Urinary bladder (tissue), 4 donors: ENCODE results near the gene AKAP6. TPM values are rescaled to one million over a fixed set of nuclear protein-coding genes. Genes with fewer than 3 reads are reported as not detected.
A peak's percentile ranks its signal among the peaks of the same experiment; 100 is the strongest.

Experiments used
- DNase-seq: peaks from one replicate; pipeline ENCODE4 v3.0.0-alpha.2; 2015; ENCODE audit errors: extremely low spot score
- H3K27ac ChIP-seq: one replicate; pipeline ENCODE4 v1.5.1; 2013; ENCODE audit warnings: low read depth, mild to moderate bottlenecking, moderate library complexity
- H3K36me3 ChIP-seq: one replicate; pipeline ENCODE4 v1.6.1; 2013; ENCODE audit warnings: mild to moderate bottlenecking, moderate library complexity; ENCODE audit not compliant: insufficient read depth
- H3K4me1 ChIP-seq: one replicate; pipeline ENCODE4 v1.6.1; 2013; ENCODE audit warnings: mild to moderate bottlenecking, moderate library complexity; ENCODE audit not compliant: insufficient read depth
- H3K4me3 ChIP-seq: one replicate; pipeline ENCODE4 v1.5.1; 2013; ENCODE audit warnings: low read depth, low read length
- WGBS: extraction: QIAGEN DNeasy Blood & Tissue Kit; methylation state at CpG from one replicate; pipeline ENCODE4 v1.1.7; 2013; 5-methylcytosine and 5-hydroxymethylcytosine counted together
- polyA plus RNA-seq: library from polyadenylated mRNA; stranded (reverse); fragments of 200-250 nt; gene quantifications from one replicate; pipeline ENCODE4 v1.2.3, GENCODE V29; 2013
- total RNA-seq: library from RNA; depleted of rRNA; stranded (reverse); fragments of >200 nt; gene quantifications from one replicate; pipeline ENCODE4 v1.2.3, GENCODE V29; 2014
- donor health status: healthy with polysubstance abuse.
- donor health status: healthy.

AKAP6 gene
- total and polyA plus RNA-seq, 2 donors, result 7.3 to 43.0 TPM

GRCh38 chr14:32313844-32314376 is 15.2 kb upstream of the AKAP6 start:
- Histone ChIP-seq H3K4me1 (no peaks in the 10 kb centered on the region), H3K27ac (no peak overlapping the region), H3K4me3 (no peak overlapping the region), H3K36me3 (no peaks in the 10 kb centered on the region)
- WGBS, result 82% methylated on average over 5 of the region's 5 CpGs
- DNase-seq, result no peak

- no peak overlapping the region for H3K27ac ChIP-seq
- no peaks in the 10 kb centered on the region for H3K4me1 ChIP-seq
- no peaks in the 10 kb centered on the region for H3K36me3 ChIP-seq
- 90% methylated on average over 7 of the region's 7 CpGs for WGBS
- DNase-seq, result no peak
- H3K4me3 ChIP-seq, result no peak overlapping the region
These were observed 10.9 kb upstream of the AKAP6 start for GRCh38 chr14:32318087-32318795.

DNA sequence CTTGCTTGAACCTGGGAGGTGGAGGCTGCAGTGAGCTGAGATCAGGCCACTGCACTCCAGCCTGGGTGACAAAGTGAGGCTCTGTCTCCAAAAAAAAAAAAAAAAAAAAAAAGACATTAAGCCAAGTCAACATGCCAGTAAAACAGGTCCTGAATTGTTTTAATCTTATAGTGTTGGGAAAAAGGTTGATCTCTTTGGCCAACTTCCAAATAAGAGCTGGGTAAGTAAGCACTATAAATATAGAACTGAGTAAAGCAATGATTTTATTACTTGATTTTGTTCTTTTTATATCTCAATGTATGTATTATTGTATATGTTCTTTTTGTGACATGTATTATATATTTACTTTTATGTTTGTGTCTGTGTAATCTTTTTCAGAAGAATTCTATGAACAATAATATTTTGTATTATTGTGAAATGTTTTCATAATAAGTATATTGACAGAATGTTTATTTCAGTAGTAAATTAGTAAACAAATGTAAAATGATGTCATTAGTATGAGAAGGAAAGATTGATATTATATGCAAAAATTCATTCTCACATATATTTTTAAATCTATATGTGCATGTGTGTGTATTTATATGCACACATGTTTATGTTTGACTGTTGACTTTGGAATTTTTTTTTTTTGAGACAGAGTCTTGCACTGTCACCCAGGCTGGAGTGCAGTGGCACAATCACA is 9.6 kb upstream of the AKAP6 start:
- DNase-seq, result peak; percentile 54
- Histone ChIP-seq H3K36me3 (no peaks in the 10 kb centered on the region), H3K4me1 (no peaks in the 10 kb centered on the region), H3K27ac (no peak overlapping the region), H3K4me3 (no peak overlapping the region)

- no peak for DNase-seq
- no peaks in the 10 kb centered on the region for H3K4me1 ChIP-seq
- H3K4me3 ChIP-seq, result no peak overlapping the region
- 74% methylated on average over 1 of the region's 1 CpG for WGBS
- no peak overlapping the region for H3K27ac ChIP-seq
- no peaks in the 10 kb centered on the region for H3K36me3 ChIP-seq
These were observed 4.5 kb upstream of the AKAP6 start for GRCh38 chr14:32324601-32325000.

DNA sequence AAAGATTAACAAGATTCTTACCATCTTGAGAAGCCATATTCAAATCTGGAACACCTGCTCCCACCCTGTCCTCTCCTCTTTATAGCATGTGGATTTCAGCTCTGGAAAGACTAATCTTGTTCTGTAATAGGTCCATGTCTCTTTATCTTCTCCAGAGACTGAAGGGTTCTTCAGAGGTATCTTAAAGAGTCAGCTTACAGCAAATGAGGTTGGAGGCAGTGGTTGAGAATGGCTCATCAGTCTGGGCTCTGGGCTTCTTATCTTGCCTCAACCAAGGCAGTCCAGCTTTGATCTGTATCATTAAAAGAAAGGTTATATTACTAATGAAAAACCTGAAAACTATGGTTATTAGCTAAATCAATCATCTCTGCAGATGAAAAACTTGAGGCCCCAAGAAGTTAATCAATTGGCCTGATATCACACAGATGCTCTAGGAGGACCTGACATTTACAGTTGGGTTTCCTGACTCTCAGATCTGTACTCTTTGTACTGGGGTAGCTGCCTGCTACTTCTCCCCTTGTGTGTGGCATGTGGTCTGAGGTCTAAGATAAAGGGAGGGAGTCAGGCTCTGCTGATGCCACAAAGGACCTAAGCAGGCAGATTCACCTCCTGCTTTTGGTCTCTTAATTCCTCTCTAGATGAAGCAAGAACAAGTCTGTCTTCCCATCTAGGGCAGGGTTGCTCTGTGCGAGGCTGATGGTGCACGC is 1.7 kb upstream of the AKAP6 start:
- no peaks in the 10 kb centered on the region for H3K4me1 ChIP-seq
- 68% methylated on average over 2 of the region's 2 CpGs for WGBS
- DNase-seq, result no peak
- no peak overlapping the region for H3K4me3 ChIP-seq
- no peak overlapping the region for H3K27ac ChIP-seq
- no peaks in the 10 kb centered on the region for H3K36me3 ChIP-seq

GRCh38 chr14:32329690-32330285 is 690 bp downstream of the AKAP6 start:
- 85% methylated on average over 2 of the region's 2 CpGs for WGBS
- H3K27ac ChIP-seq, result no peak overlapping the region

GRCh38 chr14:32330351-32331111 is 1.4 kb downstream of the AKAP6 start:
- Histone ChIP-seq H3K27ac (no peak overlapping the region), H3K4me1 (no peaks in the 10 kb centered on the region), H3K4me3 (no peak overlapping the region), H3K36me3 (no peaks in the 10 kb centered on the region)
- DNase-seq, result no peak
- 72% methylated on average over 4 of the region's 4 CpGs for WGBS

More at GRCh38 chr14:32329690-32330285, 690 bp downstream of the AKAP6 start:
- Histone ChIP-seq H3K36me3 (no peaks in the 10 kb centered on the region), H3K4me1 (no peaks in the 10 kb centered on the region), H3K4me3 (no peak overlapping the region)
- DNase-seq, result no peak

- no peaks in the 10 kb centered on the region for H3K4me1 ChIP-seq
These were observed 2.1 kb downstream of the AKAP6 start for GRCh38 chr14:32331206-32331605.

GRCh38 chr14:32332415-32333316 is 3.6 kb downstream of the AKAP6 start:
- Histone ChIP-seq H3K27ac (no peak overlapping the region), H3K4me1 (no peaks in the 10 kb centered on the region), H3K4me3 (no peak overlapping the region), H3K36me3 (no peaks in the 10 kb centered on the region)
- 87% methylated on average over 2 of the region's 2 CpGs for WGBS
- no peak for DNase-seq

More at GRCh38 chr14:32331206-32331605, 2.1 kb downstream of the AKAP6 start:
- no peak for DNase-seq
- 79% methylated on average over 5 of the region's 5 CpGs for WGBS
- Histone ChIP-seq H3K27ac (no peak overlapping the region), H3K4me3 (no peak overlapping the region), H3K36me3 (no peaks in the 10 kb centered on the region)

DNA sequence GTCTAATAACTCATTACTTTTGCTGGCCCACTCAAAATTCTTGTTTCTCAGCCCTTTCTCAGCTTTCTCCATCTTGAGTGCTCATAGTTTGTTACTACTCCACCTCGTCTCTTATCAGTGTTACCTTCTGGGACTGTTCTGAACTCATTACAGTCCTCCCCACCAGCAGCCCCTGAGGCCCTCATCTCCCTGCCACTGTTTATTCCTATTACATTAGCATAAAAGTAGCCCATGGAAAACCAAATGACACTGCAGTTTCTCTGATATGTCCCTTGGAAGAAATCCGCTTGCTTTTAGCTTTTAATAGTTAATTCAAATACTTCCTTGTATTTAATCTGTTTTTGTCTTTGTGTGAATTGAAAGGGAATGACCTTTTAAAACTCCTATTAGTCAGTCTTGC is 7.6 kb downstream of the AKAP6 start:
- no peaks in the 10 kb centered on the region for H3K4me1 ChIP-seq
- no peak for DNase-seq
- H3K4me3 ChIP-seq, result no peak overlapping the region
- no peaks in the 10 kb centered on the region for H3K36me3 ChIP-seq
- H3K27ac ChIP-seq, result no peak overlapping the region
- 84% methylated on average over 2 of the region's 2 CpGs for WGBS

DNA sequence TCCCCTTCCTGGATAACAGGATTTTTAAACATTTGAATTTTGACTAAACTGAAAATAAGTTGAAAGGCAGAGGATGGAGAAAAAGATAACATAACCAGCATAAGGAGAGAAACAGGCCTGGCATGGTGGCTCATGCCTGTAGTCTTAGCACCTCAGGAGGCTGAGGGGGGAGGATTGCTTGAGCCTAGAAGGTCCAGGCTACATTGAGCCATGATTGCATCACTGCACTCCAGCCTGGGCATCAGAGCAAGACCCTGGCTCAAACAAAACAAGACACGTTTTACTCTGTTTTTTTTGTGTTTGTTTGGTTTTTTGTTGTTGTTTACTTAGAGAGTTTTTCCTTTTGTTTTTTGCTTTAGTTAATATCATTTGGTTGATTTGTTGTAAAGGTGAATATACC is 8.7 kb downstream of the AKAP6 start:
- Histone ChIP-seq H3K27ac (no peak overlapping the region), H3K36me3 (no peaks in the 10 kb centered on the region), H3K4me3 (no peak overlapping the region), H3K4me1 (no peaks in the 10 kb centered on the region)
- WGBS, result 86% methylated on average over 1 of the region's 1 CpG
- DNase-seq, result no peak

GRCh38 chr14:32339188-32339587 is 10.1 kb downstream of the AKAP6 start:
- Histone ChIP-seq H3K27ac (no peak overlapping the region), H3K36me3 (no peaks in the 10 kb centered on the region), H3K4me1 (no peaks in the 10 kb centered on the region), H3K4me3 (no peak overlapping the region)
- DNase-seq, result no peak
- 72% methylated on average over 1 of the region's 1 CpG for WGBS
